KOPT-K1 (cell line): Measurements from ENCODE around the gene PRKCG.

Source experiments
- H3K27ac ChIP-seq: fragments of 200-600 bp; sonication (generic); 2 replicates; pipeline ENCODE4 v1.5.1; 2016; ENCODE audit warnings: antibody characterized with exemption, mild to moderate bottlenecking, low read depth, low read length; ENCODE audit not compliant: poor library complexity, severe bottlenecking
- H3K36me3 ChIP-seq: fragments of 200-600 bp; sonication (generic); 2 replicates; pipeline ENCODE4 v1.5.1; 2017; ENCODE audit warnings: antibody characterized with exemption, mild to moderate bottlenecking, low read length, moderate library complexity; ENCODE audit not compliant: insufficient read depth
- H3K9me3 ChIP-seq: fragments of 200-600 bp; sonication (generic); 2 replicates; pipeline ENCODE4 v1.5.1; 2017; ENCODE audit warnings: antibody characterized with exemption, low read length, mild to moderate bottlenecking; ENCODE audit not compliant: insufficient read depth, poor library complexity, severe bottlenecking

PRKCG gene

DNA sequence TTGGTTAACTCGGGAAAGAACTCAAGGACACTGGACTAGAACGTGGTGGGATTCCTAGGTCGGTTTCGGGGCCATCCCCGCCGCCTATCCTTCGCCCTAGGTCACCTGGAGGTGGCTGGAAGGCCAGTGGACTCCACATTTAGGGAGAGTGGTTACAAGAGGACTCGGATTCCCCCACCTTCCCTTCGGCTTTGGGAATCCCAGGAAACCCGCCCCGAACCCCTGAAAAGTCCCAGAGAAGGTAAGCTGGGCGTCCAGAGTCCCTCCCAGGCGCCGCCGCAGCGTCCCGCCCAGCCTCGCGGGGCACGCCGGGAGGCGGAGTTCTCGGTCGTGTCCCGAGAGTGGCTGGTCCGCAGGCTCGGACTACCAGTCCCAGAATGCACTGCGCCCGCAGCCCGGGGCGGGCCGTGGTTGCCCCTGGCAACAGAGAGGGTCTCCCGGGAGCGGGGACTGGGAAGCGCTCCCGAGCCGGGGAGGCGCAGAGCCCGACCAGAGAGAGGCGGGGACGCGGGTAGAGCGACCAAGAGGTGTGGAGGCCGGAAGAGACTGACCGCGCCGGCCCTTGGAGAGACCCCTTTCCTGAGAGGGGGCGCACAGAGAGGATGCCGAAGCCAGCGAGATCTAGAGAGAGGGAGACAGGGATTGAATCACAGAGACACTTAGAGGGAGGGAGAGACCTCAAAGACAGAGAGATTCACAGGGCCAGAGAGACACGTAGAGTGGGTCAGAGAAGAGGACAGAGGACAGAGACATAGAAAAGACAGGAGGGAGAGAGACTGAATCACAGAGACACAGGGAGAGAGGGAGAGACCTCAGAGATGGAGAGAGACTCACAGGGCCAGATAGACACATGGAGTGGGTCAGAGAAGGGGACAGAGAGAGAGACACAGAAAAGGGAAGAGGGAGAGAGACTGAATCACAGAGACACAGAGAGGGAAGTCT, 2.6 kb upstream of the PRKCG start:
- no peak overlapping the region for H3K27ac ChIP-seq
- H3K36me3 ChIP-seq = no peaks in the 10 kb centered on the region
- H3K9me3 ChIP-seq = no peaks in the 10 kb centered on the region

DNA sequence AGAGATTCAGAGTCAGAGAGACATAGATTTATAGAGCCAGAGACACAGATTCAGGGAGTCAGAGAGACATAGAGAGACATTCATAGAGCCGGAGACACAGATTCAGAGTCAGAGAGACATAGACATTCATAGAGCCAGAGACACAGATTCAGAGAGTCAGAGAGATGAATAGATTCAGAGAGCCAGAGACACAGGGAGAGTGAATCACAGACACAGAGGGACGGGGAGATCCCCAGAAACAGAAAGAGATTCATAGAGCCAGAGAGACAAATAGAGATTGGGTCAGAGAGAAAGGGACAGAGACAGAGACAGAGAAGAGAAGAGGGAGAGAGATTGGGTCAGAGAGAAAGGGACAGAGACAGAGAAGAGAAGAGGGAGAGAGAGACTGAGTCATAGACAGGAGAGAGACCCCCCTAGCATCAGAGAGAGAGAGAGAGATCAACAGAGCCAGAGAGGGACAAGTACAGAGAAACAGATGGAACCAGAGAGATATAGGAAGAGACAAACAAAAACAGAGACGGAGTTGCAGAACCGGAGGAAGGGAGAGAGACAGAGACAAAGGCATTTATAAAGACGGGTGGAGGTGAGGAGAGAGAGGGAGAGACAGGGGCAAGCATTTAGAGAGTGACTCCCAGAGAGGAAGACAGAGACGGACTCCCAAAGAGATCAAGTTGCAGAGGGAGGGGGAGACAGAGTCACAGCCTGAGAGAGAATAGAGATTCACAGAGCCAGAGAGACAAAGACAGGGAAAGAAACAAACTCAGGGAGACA, 1.1 kb upstream of the PRKCG start:
- H3K36me3 ChIP-seq = no peaks in the 10 kb centered on the region
- H3K9me3 ChIP-seq = no peaks in the 10 kb centered on the region
- H3K27ac ChIP-seq = no peak overlapping the region

DNA sequence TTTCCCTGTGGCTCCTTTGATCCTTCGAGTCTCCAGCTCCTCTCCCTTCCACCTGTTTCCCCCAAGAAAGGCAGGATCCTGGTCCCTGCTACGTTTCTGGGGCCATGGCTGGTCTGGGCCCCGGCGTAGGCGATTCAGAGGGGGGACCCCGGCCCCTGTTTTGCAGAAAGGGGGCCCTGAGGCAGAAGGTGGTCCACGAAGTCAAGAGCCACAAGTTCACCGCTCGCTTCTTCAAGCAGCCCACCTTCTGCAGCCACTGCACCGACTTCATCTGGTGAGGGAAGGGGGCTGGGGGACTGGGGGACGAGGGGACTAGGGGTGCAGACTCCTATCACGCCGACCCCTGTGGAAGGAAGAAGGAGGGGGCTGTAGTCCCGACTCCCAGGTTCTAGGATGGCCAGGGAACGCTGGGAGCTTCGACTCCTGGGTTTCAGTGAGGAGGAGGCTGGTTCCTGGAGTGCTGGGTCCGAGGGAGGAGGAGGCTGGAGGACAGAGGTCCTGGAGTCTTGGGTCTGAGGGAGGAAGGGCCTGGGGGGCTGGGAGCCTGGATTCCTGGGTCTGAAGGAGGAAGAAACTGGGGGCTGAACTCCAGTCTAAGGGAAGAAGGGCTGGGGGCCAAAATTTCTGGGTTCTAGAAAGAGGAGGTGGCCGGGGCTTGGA, 524 bp downstream of the PRKCG start:
- Histone ChIP-seq H3K9me3 (no peaks in the 10 kb centered on the region), H3K36me3 (no peaks in the 10 kb centered on the region), H3K27ac (no peak overlapping the region)

DNA sequence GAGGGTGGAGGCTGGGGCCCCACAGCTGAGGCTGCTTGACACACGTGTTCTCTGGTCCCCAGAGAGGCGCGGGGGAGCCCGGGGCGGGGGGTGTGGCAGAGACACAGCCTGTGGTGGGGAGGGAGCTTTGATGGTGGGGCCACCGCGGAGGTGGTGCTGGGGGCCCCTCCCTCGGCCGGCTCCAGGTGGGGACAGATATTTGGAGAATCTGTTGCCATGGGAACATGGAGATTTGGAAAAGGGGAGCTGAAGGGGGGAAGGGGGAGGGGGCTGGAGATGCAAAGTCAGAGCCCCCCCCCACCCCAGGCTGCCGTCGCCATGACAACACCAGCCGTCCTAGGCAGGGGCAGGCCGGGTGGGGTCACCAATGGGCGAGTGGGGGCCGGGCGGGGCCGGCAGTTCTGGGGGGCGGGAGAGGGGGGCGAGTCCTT, 1.2 kb downstream of the PRKCG start:
- Histone ChIP-seq H3K9me3 (no peaks in the 10 kb centered on the region), H3K36me3 (no peaks in the 10 kb centered on the region), H3K27ac (no peak overlapping the region)

DNA sequence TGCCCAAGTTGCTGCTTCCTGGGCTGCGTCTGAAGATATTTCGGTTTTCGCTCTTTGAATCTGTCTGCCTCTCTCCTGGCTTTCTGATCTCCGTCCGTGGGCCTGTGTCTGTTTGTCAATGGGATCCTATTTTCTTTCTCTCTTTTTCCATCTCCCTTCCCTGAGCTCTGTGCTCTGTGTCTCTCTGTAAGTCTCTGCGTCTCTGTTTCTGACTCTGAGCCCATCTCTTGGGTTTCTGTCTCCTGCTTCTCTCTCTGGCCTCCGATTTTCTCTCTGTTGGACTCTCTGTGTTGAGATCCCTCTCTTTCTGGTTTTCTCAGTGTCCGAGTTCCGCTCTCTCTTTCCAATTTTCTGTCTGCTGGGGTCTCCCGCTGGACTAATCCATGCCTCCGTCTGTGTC, 1.7 kb downstream of the PRKCG start:
- no peaks in the 10 kb centered on the region for H3K9me3 ChIP-seq
- no peak overlapping the region for H3K27ac ChIP-seq
- no peaks in the 10 kb centered on the region for H3K36me3 ChIP-seq

DNA sequence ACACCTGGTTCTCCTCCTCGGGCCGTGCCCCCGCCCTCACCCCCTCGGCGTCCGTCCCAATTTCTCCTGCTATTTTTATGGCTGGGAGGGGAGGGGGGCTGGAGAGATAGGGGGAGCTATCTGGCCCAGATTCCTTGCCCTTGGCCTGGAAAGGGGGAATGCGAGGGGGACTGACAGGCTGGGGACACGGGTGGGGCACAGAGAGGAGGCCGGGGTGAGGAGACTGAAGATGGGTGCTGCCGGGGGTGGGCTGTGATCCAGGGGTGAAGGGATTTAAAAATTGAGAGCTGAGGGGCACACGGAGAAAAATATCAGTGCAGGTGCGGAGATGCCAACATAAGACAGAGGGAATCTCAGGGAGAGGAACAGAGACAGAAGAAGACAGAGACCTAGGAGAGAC, 2.3 kb downstream of the PRKCG start:
- H3K9me3 ChIP-seq = no peaks in the 10 kb centered on the region
- H3K27ac ChIP-seq = no peak overlapping the region
- no peaks in the 10 kb centered on the region for H3K36me3 ChIP-seq

DNA sequence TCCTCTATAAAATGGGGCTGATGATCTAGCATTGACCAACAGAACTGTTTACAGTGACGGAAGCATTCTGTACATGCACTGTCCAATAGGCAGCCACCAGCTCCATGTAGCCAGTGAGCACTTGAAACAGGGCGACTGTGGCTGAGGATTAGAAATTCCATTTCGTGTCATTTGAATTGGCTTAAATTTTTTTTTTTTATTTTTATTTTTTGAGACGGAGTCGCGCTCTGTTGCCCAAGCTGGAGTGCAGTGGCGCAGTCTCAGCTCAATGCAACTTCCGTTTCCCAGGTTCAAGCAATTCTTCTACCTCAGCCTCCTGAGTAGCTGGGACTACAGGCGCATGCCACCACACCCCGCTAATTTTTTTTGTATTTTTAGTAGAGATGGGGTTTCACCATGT, 3.0 kb downstream of the PRKCG start:
- no peaks in the 10 kb centered on the region for H3K9me3 ChIP-seq
- no peak overlapping the region for H3K27ac ChIP-seq
- no peaks in the 10 kb centered on the region for H3K36me3 ChIP-seq

DNA sequence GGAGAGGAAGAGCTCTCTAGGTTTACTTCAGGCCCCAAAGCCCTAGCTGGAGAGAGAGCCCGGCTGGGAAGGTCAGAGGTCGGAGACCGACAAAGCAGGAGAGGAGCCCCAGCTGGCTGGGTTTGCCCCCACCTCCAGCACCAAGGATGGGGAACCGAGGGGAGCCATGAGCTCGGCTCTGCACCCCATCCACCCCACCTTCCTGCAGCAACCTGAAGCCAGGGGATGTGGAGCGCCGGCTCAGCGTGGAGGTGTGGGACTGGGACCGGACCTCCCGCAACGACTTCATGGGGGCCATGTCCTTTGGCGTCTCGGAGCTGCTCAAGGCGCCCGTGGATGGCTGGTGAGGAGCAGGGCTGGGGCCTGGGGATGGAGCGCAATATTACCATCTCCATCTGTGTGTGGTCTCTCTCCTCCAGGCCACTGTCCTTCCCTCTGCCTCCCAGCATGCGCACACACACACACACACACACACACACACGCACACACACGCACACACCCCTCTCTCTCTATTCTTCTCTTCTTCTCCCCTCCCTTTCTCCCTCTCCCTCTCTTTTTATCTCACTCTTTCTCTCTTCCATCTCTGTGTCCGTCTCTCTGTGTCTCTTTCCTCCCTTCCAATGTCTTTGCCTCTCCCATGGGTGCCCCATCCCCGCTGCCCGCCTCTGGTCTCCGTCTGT, 10.4 kb downstream of the PRKCG start:
- Histone ChIP-seq H3K9me3 (no peaks in the 10 kb centered on the region), H3K27ac (no peak overlapping the region), H3K36me3 (no peaks in the 10 kb centered on the region)

DNA sequence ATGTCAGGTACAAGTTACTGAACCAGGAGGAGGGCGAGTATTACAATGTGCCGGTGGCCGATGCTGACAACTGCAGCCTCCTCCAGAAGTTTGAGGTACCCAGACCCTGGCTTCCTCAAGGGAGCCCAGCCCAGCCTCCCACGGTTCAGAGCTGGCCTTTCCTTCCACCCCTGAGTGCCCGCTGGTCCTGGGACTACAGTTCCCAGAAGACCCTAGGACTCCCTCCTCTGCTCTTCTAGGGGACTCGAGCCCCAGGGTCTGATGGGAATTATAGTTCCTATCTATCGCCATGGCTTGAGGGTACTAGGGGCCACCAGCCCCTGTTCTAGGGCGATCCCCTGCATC, 11.0 kb downstream of the PRKCG start:
- Histone ChIP-seq H3K36me3 (no peaks in the 10 kb centered on the region), H3K9me3 (no peaks in the 10 kb centered on the region), H3K27ac (no peak overlapping the region)

DNA sequence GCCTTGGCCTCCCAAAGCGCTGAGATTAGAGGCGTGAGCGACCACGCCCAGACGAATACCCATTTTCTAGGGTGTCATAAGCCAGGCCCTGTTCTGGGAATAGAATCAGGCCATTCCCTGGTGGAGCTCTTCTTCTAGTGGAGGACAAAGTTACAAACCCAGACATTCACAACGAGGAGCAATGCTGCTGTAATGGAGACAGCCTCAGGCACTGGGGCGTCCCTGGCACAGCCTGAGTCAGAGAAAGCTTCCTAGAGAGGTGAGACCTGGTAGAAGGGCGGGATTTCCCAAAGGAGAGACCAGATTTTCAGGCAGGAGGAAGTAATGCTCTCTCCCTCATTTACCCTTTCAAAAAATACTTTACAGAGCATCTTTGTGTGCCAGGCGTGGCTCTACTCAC, 12.7 kb downstream of the PRKCG start:
- Histone ChIP-seq H3K36me3 (no peaks in the 10 kb centered on the region), H3K9me3 (no peaks in the 10 kb centered on the region), H3K27ac (no peak overlapping the region)

DNA sequence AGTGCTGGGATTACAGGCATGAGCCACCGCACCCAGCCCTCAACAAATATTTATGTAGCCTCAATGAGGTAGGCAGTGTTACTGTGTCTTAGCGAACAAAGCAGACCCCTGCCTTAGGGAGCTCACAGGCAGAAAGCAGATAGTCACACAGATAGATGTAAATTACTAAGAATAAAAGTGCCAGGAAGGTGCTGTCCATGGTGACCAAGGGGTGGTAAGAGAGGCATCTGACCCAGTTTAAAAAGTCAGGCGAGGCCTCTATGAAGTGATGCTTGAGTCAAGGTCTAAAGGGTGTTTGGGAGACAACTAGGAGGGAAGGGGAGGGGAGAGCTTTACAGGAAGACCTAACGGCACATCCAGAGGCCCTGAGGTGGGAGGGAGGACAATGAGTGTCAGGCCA, 14.7 kb downstream of the PRKCG start:
- Histone ChIP-seq H3K36me3 (no peaks in the 10 kb centered on the region), H3K9me3 (no peaks in the 10 kb centered on the region), H3K27ac (no peak overlapping the region)

DNA sequence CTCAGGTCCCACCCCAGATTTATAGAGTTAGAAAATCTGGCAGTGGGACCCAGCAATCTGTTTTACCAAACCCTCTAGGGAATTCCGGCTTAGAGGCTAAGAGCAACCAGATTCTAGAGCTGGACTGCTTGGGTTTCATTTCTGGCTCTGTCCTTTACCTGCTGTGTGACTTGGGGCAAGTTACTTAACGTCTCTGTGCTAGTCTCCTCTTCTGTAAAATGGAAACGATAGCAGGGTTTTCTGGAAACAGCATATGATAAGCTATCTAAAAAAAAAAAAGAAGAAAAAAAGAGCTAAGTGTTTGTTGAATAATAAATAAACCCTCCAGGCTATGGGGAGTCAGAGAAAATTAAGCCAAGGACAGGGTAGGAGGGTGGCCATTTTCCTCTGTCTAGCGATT, 15.5 kb downstream of the PRKCG start:
- Histone ChIP-seq H3K27ac (no peak overlapping the region), H3K9me3 (no peaks in the 10 kb centered on the region), H3K36me3 (no peaks in the 10 kb centered on the region)

DNA sequence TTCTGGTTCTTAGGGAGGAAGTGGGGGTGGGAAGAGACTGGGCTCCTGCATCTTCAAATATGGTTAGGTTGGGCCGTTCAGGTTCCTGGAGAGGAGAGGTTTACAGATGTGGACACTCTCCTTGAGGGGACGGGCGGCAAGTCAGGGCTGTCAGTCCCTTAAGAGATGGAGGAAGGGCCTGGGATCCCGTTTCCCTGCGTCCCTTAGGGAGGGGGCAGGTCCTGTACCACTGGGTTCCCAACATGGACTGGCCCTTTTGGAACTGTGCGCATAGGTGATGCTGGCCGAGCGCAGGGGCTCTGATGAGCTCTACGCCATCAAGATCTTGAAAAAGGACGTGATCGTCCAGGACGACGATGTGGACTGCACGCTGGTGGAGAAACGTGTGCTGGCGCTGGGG, 16.2 kb downstream of the PRKCG start:
- Histone ChIP-seq H3K36me3 (no peaks in the 10 kb centered on the region), H3K27ac (no peak overlapping the region)

DNA sequence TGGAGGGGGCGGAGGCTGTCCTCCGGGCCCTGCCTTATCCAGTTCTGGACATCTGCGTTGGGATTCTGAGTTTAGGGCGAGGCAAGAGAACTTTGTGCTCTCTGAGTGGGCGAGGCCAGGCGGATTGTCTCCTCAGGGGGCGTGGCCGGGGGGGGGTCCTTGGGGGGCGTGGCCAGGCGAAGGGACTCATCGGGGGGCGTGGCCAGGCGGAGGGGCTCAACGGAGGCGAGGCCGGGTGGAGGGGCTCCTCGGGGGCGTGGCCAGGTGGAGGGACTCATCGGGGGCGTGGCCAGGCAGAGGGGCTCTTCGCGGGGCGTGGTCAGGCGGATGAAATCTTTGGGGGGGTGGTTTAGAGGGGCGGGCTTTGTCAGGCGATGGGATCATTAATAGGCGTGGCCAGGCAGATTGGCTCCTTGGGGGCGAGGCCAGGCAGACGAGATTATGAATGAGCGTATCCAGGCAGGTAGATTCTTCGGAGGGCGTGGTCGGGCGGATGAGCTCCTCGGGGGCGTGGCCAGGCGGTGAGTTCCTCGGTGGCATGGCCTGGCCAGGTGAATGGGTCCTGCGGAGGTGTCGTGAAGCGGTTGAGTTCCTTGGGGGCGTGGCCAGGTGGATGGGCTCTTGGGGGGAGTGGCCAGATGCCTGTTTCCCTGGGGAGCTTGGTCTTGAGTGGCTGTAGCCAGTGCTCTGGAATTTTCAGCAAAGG, 16.8 kb downstream of the PRKCG start:
- Histone ChIP-seq H3K36me3 (no peaks in the 10 kb centered on the region), H3K27ac (no peak overlapping the region), H3K9me3 (no peaks in the 10 kb centered on the region)

More for the DNA sequence above, 16.2 kb downstream of the PRKCG start:
- H3K9me3 ChIP-seq = no peaks in the 10 kb centered on the region
